Choroid plexus epithelial cell (primary cell): Measurements from ENCODE around the gene NKAIN2.
A peak's percentile ranks its signal among the peaks of the same experiment; 100 is the strongest.

Experiments
- DNase-seq: peaks from one replicate; pipeline ENCODE4 v3.0.0-alpha.2; 2010; ENCODE audit warnings: low read depth
- H3K4me3 ChIP-seq: 2 replicates; pipeline ENCODE4 v1.5.1; 2011; ENCODE audit warnings: low read depth, mild to moderate bottlenecking, control low read depth, low read length, moderate library complexity
- CTCF ChIP-seq: conservative IDR thresholded peaks from 2 replicates; pipeline ENCODE4 v1.5.1; 2011; ENCODE audit warnings: low read depth, mild to moderate bottlenecking, control low read depth, inconsistent platforms, low read length, moderate library complexity

NKAIN2 gene

DNA sequence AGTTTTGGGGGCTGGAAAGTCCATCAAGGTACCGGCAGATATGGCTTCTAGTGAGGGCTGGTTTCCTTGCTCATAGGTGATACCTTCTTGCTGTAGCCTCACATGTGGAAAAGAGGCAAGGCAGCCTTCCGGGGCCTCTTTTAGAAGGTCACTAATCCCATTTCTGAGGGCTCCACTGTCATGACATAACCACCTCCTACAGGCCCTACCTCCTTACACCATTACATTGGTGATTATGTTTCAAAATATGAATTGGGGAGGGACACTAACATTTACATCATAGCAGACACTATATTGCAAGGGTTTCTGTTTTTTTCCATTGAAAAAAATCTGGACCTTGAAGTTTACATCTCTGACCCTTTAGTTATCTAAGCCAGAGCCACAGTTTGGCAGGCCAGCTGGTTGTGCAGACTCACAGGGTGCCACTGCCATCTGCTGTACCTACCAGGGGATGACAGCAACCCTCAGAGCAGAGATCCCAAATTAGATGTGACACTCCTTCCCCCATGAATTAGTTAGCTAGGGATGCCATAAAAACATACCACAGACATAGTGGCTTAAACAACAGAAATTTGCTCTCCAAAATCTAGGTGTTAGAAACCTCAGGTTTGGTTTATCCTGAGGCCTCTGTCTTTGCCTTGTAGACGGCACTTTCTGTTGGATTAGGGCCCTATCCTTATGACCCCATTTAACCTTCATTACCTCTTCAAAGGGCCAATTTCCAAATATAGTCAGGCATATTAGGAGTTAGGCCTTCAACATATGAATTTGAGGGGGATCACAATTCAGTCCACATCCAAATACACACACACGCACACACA is 992.2 kb downstream of the NKAIN2 start:
- TF ChIP-seq CTCF: peak; percentile 94
- peak; percentile 75 for DNase-seq

DNA sequence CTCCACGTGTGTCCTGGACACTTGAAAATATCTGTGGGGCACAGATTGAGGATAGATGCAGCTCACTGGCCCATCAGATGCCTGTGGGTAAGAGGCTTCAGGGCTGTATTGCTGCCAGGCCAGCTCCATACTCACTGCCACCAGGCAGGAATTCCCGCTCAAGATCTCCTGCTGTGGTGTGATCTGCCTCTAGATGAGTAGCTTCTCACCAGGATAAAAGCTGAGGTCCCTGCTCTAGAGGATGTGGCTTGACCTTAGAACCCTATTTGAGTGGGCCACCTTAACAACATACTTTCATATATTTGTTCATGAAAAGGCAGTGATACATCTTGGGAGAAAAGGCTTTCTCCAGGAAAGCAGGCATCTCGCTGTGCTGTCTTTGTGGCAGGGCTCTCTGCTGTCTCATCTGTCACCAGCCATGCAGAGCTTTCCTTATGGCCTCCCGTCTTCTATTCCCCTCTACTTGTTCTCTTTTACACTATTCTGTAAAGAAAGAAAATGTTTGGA is 992.9 kb downstream of the NKAIN2 start:
- TF ChIP-seq CTCF: no peak
- no peak overlapping the region for H3K4me3 ChIP-seq
- peak; percentile 49 for DNase-seq

More for the DNA sequence above, 992.2 kb downstream of the NKAIN2 start:
- no peak overlapping the region for H3K4me3 ChIP-seq

- no peak for TF ChIP-seq CTCF
- no peak for DNase-seq
- no peak overlapping the region for H3K4me3 ChIP-seq
Measured at GRCh38 chr6:124797224-124797623, 993.6 kb downstream of the NKAIN2 start.

GRCh38 chr6:124798942-124799496 is 995.4 kb downstream of the NKAIN2 start:
- DNase-seq: peak; percentile 37

GRCh38 chr6:124799638-124800037 is 996.0 kb downstream of the NKAIN2 start:
- no peak for TF ChIP-seq CTCF
- H3K4me3 ChIP-seq: no peak overlapping the region
- no peak for DNase-seq

More at GRCh38 chr6:124798942-124799496, 995.4 kb downstream of the NKAIN2 start:
- TF ChIP-seq CTCF: peak; percentile 44
- H3K4me3 ChIP-seq: no peak overlapping the region

GRCh38 chr6:124800222-124800621 is 996.6 kb downstream of the NKAIN2 start:
- no peak for DNase-seq
- H3K4me3 ChIP-seq: no peak overlapping the region
- TF ChIP-seq CTCF: no peak

GRCh38 chr6:124812067-124812466 is 1008.4 kb downstream of the NKAIN2 start:
- no peak for TF ChIP-seq CTCF
- H3K4me3 ChIP-seq: no peak overlapping the region
- DNase-seq: no peak
